Activated CD8-positive, alpha-beta memory T cell treated with anti-CD3 and anti-CD28 coated beads, Interleukin-2, amount 50 U/mL, for 24 hours (primary cell): Measurements from ENCODE around the gene FMN1.
"Not testable (repeated sequence)": the region's sequence is repeated elsewhere in the genome, so short reads cannot be mapped to it uniquely, and the experiment has no call there.

Source experiments
- DNase-seq: peaks from one replicate; pipeline ENCODE4 v3.0.0-alpha.2; 2020; ENCODE audit errors: extremely low read depth

Gene FMN1

GRCh38 chr15:33091983-33092693, 102.4 kb downstream of the FMN1 start:
- DNase-seq: no peak

DNA sequence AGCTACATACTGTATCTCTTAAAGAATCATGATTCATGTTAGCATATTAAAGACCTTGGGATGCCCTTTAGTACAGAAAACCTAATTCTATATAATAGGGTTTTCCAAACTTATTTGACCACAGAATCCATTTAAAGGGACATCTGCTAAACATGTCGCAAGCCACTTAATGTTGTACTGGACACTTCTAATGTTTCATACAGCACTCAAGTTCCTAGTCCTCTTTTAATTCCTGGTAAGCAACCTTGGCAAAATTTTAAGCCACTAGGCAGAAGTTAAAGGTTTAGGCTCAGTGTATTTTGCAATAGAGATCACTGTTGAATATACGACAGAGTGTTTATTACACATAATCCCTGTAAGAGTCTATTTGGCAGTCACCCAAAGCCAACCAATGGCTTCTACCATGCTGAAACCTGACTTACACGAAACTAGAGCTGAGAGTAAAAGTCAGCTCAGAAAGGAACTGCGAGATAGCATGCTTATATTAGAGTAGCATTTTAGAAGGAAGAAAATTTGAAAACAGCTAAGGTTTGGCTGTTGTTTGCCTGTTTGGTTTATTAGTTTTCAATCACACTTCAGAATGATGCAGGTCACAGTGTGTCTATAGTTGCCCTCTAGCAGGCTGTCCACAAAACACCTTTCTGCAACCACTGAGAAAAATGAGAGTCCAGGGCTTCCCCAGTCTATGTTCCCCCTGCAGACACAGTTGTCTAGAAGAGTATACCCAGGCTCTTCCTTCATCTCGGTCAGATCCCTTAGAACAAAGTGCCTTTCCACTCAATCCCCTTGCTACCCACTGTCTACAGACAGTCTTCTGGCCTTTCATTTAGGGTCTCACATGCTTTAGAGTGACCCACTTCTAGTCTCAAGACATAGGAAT, 104.4 kb downstream of the FMN1 start:
- no peak for DNase-seq

DNA sequence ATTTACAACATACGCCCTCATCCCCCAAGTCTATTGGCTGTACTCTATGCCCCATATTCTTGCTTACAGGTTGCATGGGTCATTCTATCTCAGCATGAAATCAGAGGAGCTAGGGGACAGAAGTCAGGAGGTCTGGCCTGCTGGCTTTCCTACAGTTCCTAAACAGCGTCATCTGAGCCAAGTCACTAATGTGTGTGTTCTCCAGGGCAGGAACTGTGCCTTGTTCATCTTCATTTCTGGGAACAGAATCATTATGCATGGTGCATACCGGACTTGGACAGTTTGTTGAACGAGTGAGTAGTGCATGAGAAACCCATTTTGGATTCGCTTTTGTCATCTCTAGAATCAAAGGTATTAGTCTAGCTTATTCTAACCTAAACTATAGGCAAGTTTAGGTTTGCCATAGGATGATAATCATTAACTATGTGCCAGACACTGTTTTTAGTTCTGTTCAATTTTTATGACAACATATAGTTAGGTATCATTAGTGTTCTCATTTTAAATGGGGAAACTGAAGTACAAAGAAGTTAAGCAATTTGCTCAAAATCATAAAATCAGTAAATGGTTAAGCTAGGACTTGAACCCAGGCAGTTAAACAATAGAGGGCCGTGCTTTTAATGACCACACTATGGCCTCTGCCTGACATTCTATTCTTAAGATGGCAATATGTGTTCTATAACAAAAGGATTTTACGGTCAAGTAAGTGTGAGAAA, 105.2 kb downstream of the FMN1 start:
- DNase-seq: no peak

GRCh38 chr15:33086500-33087121, 107.9 kb downstream of the FMN1 start:
- DNase-seq: no peak

DNA sequence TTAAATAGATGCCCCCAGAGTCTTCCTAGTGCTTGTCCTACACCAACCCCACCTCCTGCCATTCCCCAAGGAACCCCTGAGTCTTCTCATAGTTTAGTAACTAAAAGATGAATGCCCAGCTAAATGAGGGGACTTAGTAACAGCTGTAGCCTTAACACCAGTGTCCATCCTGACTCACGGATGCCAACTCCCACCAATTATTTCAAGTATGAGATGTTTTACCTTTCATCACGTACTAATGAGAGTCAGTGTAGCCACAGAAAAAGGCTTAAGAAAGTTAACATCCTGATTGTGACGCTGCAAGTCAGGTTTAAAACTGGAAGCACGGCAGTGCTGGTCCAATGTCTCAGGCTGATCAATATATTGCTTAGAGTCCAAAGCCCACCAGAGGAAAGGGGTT, 109.9 kb downstream of the FMN1 start:
- no peak for DNase-seq

- DNase-seq: no peak
These were observed 111.1 kb downstream of the FMN1 start for GRCh38 chr15:33083232-33084081.

- no peak for DNase-seq
These were observed 114.5 kb downstream of the FMN1 start for GRCh38 chr15:33080006-33080405.

GRCh38 chr15:33078607-33079006, 115.9 kb downstream of the FMN1 start:
- no peak for DNase-seq

- no peak for DNase-seq
These were observed 117.6 kb downstream of the FMN1 start for GRCh38 chr15:33076937-33077336.

- DNase-seq: no peak
These were observed 119.6 kb downstream of the FMN1 start for GRCh38 chr15:33074942-33075341.

DNA sequence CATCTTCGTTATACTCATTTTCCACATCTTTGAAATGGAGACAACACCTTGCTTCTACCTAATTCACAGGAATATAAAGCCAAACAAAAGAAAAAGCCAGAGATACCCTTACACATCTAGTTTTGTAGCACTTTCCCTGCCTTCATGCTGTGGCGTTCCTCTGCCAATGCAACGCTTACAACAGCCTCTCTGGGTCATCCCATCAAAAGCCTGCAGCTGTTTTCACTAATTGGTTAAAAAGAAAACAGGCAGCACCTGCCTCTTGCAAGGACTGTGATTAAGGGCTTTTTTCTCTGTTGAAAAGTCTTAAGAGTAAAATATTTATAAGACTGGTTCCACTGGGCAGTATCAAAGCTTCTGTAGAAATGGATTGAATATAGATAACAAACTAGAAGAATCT, 120.3 kb downstream of the FMN1 start:
- DNase-seq: no peak

DNA sequence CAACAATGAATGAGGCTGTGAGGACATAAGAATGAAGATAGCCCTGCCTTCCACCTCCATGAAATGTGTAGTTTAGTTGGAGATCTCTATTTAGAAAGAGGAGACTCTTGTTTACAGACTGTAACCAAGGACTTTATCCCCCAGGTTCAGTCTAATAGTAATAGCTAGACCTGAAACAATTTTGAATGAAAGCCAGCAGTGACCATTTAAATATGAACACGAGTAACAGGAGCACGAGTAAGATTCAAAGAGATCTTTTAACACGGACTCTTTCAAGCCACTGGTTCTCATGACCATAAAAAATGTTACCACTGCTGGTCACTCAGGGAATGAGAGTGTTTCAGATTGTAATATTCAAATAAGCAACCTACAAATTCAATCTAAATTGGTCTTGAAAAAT, 123.1 kb downstream of the FMN1 start:
- DNase-seq: no peak

DNA sequence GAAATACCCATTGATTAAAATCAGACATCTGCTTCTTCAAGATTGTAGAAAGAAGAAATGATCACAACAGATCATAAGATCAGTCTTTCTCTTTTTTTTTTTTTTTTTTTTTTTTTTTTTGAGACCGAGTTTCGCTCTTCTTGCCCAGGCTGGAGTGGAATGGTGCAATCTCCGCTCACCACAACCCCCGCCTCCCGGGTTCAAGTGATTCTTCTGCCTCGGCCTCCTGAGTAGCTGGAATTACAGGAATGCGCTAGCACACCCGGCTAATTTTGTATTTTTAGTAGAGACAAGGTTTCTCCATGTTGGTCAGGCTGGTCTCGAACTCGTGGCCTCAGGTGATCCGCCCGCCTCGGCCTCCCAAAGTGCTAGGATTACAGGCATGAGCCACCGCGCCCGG, 124.6 kb downstream of the FMN1 start:
- DNase-seq: not testable (repeated sequence)

DNA sequence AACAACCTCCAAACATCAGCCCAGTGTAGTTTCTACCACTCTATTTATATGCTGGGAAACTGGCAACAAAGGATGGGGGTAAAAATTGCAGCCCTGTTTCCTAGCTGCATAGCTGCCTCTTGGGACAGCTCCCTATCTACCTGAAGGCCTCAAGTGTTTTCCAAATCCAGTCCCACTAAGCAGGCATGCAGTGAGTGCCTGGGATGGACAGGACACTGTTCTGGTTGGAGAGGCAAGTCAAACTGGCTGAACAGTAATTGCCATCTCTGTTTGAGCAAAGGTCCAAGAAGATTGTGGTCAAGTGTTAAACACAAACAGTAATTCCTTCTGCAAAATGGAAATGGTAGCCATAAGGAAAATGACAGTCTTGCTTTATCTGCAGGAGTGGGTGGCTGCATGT, 125.4 kb downstream of the FMN1 start:
- no peak for DNase-seq

- no peak for DNase-seq
These were observed 126.0 kb downstream of the FMN1 start for GRCh38 chr15:33068511-33068990.

DNA sequence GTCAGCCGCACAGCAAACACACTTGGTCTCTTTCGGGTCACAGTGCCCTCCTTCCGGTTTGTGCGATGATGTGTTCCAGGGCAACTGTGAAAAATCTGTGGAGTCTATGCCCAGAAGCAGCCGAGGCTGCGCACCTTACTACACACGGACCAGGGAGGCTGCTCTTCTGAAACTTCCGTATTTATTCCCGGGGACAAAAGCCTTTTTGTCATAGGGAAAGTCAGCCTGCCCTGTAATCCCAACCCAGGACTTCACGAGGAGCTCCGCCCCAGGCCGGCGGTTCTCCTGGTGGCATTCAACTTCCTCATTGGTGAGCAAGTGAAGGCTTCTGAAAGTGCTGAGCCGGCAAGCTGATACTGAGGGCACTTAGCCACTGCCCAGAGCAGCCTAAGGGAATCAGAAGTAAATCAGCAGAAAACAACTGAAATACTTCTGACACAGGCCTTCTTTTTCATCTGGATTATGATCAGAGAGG, 126.5 kb downstream of the FMN1 start:
- no peak for DNase-seq

- DNase-seq: no peak
These were observed 127.1 kb downstream of the FMN1 start for GRCh38 chr15:33067456-33067855.

DNA sequence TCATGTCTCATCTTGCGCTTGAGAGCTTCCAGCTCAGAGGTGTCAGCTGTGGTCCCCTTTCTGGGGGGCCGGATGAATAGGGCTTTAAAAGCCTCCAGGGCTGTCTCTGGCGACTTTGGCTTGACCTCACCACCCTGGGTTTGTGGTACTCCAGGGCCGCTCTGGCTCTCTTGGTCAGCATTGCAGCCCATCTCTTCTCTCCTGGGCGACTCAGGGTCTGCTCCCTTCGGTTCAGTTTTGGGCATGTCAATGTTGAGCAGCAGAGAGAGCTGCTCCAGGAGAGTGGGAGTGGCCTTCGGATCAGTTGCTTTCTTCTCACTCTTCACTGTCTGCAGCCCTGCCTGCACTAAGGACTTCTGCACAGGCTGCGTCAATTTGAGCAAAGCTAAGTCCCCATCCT, 127.9 kb downstream of the FMN1 start:
- DNase-seq: no peak

- no peak for DNase-seq
These were observed 129.6 kb downstream of the FMN1 start for GRCh38 chr15:33064878-33065277.

- DNase-seq: no peak
These were observed 135.3 kb downstream of the FMN1 start for GRCh38 chr15:33059184-33059583.

GRCh38 chr15:33057845-33058244, 136.7 kb downstream of the FMN1 start:
- no peak for DNase-seq
